NCI-H1092 (cell line): ENCODE results near the gene ZSCAN5A.
"Not testable (repeated sequence)": the region's sequence is repeated elsewhere in the genome, so short reads cannot be mapped to it uniquely, and the experiment has no call there.

Source experiments
- DNase-seq: peaks from one replicate; lab custom pipeline; 2025; lab: John Stamatoyannopoulos, UW

Gene ZSCAN5A

GRCh38 chr19:56201973-56202372, 112.7 kb downstream of the ZSCAN5A start, which contains the start of gene ZSCAN5C:
TSS of gene ZSCAN5C (plus strand) at chr19:56202273. CDS start at chr19:56205914, 3,641 bp downstream.
- no peak for DNase-seq

- DNase-seq, result no peak
Measured at GRCh38 chr19:56199687-56200086, 115.0 kb downstream of the ZSCAN5A start.

GRCh38 chr19:56197646-56198045, 117.0 kb downstream of the ZSCAN5A start, which contains the start of gene ZSCAN5B:
TSS of gene ZSCAN5B (minus strand) at chr19:56197783. CDS start at chr19:56193052, 4,731 bp downstream.
- not testable (repeated sequence) for DNase-seq

GRCh38 chr19:56193981-56194640, 120.5 kb downstream of the ZSCAN5A start:
- DNase-seq, result no peak

- no peak for DNase-seq
Measured at GRCh38 chr19:56191711-56192110, 122.9 kb downstream of the ZSCAN5A start.

- no peak for DNase-seq
Measured at GRCh38 chr19:56191115-56191514, 123.5 kb downstream of the ZSCAN5A start.

GRCh38 chr19:56189785-56190184, 124.9 kb downstream of the ZSCAN5A start:
- no peak for DNase-seq

- no peak for DNase-seq
Measured at GRCh38 chr19:56177564-56178243, 136.9 kb downstream of the ZSCAN5A start.

- no peak for DNase-seq
Measured at GRCh38 chr19:56176881-56177280, 137.8 kb downstream of the ZSCAN5A start.

- DNase-seq, result not testable (repeated sequence)
Measured at GRCh38 chr19:56176310-56176709, 138.3 kb downstream of the ZSCAN5A start.

GRCh38 chr19:56175861-56176307, 138.8 kb downstream of the ZSCAN5A start, which contains the start of gene GALP:
TSS of gene GALP (plus strand) at chr19:56176008. CDS start at chr19:56177109, 1,101 bp downstream.
- DNase-seq, result not testable (repeated sequence)

- DNase-seq, result no peak
Measured at GRCh38 chr19:56174550-56174949, 140.1 kb downstream of the ZSCAN5A start.

GRCh38 chr19:56174086-56174485, 140.6 kb downstream of the ZSCAN5A start:
- DNase-seq, result no peak
